Measurements from ENCODE around the gene HCN3.
"Not testable (repeated sequence)": the region's sequence is repeated elsewhere in the genome, so short reads cannot be mapped to it uniquely, and the experiment has no call there.

The HCN3 gene

DNA sequence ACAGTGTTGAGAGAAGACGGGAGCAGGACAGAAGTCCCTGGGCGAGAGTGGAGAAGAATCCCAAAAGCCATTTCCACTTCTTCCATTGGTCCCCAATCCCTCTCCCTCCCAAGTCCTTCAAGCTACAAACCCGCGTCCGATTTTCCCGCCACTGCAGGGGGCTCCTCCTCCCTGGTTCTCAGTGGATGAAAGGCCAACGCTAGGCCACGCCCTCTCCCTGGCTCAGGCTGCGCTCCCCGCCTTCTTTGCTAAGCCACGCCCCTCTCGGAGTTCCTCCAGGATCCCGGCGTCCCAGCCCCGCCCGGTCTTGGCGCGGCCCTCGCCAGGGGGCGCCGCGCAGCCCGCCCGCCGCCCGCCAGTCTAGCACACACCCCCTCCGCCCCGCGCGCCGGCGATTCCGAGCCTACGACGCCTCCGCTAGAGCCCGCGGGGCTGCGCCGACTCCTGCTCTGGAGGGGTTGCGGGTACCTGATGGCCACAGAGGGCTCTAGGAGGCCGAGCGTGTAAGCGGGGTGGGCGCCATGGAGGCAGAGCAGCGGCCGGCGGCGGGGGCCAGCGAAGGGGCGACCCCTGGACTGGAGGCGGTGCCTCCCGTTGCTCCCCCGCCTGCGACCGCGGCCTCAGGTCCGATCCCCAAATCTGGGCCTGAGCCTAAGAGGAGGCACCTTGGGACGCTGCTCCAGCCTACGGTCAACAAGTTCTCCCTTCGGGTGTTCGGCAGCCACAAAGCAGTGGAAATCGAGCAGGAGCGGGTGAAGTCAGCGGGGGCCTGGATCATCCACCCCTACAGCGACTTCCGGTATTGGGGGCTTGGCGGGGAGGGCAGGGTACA is at the start of gene HCN3:
HCN3 (plus strand) TSS at position 394 of the 832 bp plus-strand sequence; CDS start at position 522, 128 bp downstream.
- peak; percentile 87 to 95 for DNase-seq (ENCODE audit: low read depth in 1 of 2, low spot score in 1 of 2)

DNA sequence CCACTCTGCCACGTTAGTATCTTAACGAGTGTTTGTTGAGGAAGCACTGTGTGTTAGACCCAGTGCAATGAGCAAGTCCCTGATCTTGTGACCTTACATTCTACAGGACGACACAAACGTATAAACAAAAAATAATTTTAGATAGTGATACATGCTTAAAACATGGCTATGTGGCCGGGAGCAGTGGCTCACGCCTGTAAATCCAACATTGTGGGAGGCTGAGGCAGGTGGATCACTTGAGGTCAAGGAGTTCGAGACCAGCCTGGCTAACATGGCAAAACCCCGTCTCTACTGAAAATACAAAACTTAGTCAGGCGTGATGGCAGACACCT is 49.2 kb upstream of the HCN3 start:
- DNase-seq (ENCODE audit: low read depth in 1 of 2, low spot score in 1 of 2) = no peak

DNA sequence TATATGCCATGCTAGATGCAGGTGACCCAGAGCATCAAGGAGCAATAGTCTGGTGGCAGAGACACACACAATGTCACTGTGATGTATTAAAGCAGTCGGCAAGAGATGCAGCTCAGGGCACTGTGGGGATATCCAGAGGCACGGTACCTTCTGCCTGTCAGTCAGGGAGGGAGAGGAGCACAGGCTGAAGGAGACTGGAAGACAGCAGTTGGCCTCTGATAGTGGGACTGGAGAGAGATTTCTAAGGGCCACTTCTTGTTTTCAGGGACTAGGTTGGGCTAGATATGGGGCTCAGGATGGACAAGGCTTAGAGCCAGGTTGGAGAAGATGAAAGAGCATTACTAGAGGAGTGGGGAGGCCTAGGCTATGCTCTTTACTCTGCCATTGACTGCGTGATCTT is 46.0 kb upstream of the HCN3 start:
- not testable (repeated sequence) for DNase-seq (ENCODE audit: low read depth in 1 of 2, low spot score in 1 of 2)

DNA sequence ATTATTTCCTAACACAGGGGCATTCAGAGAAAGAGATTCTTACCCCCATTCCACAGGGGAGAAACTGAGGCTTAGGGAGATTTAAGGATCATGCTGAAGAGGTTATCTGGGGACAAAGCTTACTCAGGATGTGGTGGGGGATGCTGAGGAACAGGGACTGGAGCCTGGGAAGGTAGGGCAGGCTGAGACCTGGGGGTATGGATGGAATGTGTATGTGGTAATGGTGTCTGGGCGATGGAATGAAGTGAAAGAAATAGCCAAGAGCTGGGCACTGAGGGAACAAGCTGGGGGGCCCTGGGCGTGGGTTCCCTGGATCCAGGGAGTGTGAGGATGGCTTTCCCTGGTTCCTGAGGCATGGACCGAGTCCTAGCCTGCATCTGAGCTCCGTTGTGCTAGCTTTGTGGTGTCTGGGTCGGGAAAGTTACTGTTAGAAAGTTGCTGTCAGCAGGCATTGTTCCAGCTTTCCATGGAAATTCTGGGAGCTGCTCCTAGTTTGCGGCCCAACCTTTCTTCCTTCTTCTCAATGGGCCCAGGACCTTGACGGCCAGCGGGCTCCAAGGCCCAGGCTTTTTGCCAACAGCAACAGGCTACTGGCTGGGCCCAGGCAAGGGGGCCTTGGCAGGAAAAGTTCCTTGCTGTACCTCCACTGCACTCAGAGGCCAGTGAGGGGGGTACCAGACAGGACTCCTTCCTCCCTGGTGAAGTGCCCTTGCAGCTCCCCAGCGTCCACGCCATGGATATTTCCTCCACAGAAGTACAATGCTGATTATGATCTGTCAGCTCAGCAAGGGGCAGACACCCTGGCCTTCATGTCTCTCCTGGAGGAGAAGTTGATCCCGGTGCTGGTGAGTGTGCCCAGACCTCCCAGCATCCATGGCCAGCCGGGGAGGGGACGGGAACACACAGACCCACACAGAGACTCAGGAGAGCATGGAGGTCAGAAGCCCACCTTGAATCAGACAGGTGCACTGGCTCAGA is 45.0 kb upstream of the HCN3 start:
- not testable (repeated sequence) for DNase-seq (ENCODE audit: low read depth in 1 of 2, low spot score in 1 of 2)

DNA sequence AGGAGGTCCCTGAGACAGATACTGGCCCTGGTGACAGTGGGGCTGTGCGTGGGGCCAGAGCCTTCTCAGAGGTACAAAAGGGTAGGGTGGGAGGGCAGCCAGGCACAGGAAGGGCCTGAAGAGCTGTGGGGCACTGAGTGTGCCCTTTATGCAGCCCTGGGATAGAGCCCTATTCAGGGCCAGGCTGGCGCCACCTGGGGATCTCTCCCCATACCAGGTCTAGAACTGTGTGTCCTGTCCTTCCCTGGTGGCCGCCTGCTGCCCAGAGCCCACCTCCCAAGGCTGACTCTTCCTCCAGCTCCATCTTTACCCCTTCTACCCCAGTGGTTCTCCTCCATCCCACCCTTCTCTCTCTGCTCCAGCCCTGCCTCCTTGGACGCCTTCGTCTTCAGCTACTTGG is 43.8 kb upstream of the HCN3 start:
- DNase-seq (ENCODE audit: low read depth in 1 of 2, low spot score in 1 of 2) = not testable (repeated sequence)

DNA sequence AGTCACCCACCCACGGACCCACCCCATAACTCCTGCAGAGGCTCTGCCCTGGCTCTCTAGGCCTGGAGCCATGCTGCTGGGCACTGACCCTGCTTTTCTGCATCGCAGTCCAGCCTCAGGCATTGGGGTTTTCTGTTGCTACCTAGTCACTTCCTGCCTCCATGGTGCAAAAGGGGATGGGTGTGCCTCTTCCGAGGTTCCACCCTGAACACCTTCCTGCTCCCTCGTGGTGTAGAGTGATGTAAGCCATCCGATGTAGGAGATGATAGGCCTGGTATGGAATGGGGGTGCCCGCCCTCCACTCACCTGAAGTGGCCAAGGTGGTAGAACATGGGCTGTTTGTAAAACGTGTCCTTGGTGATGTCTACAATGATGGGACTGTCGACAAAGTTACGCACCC is 41.9 kb upstream of the HCN3 start:
- not testable (repeated sequence) for DNase-seq (ENCODE audit: low read depth in 1 of 2, low spot score in 1 of 2)

DNA sequence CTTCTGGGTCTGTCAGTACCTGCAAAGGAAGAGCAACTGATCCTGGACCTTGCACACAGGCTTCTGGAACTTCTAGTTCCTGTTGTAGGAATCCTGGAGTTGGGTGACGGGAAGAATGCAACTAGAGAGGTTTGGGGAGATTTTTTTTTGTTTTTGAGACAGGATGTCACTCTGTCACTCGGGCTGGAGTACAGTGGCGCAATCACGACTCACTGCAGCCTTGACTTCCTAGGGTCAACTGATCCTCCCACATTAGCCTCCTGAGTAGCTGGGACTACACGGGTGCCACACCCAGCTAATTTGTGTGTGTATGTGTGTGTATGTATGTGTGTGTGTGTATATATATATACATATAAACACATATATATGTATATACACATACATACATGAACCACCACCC is 40.8 kb upstream of the HCN3 start:
- DNase-seq (ENCODE audit: low read depth in 1 of 2, low spot score in 1 of 2) = no peak

DNA sequence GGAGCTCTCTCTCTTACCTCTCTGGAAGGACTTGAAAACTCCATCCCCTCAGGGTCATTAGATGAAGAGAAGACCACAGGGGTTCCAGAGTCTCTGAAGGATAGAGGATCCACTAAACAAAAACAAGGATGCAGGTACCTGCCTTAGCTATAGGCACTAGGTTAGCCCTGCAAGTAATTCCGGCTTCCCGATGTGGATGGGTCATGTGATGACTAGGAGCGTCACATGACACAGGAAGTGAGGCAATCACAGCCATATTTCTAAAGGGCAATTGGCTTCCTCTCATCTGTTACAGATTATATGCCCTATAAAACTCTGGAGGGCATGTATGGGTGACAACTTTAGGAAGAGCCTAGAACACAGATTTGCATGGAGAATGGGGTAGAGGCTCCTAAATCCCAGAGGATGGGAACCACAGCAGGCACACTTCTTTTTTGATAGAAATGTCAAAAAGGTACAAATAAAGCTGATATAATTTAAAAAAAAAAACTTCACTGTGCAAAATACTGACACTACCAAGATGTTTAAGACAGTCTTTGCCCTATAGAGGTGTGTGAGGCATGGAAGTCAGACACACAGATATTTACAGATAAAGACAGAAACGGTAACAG is 36.1 kb upstream of the HCN3 start:
- DNase-seq (ENCODE audit: low read depth in 1 of 2, low spot score in 1 of 2) = peak; percentile 13 to 64

DNA sequence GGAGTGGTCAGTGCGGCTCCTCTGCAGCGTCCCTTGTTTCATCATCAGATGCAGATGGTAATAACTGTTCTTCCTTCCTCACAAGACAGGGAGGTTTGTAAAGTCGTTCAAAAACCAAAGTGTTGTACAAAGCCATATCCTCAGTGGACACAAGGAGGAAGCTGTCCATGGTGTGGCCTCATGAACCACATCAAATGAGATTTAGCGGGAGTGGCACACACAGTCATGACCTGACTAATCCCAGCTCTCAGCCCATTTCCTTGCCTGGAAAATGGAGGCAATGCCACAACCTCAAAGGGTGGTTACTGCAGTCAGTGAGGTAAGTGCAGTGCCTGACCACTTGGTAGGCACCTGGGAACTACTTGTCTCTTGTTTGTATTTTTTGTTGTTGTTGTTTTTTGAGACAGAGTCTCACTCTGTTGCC is 35.4 kb upstream of the HCN3 start:
- no peak for DNase-seq (ENCODE audit: low read depth in 1 of 2, low spot score in 1 of 2)

DNA sequence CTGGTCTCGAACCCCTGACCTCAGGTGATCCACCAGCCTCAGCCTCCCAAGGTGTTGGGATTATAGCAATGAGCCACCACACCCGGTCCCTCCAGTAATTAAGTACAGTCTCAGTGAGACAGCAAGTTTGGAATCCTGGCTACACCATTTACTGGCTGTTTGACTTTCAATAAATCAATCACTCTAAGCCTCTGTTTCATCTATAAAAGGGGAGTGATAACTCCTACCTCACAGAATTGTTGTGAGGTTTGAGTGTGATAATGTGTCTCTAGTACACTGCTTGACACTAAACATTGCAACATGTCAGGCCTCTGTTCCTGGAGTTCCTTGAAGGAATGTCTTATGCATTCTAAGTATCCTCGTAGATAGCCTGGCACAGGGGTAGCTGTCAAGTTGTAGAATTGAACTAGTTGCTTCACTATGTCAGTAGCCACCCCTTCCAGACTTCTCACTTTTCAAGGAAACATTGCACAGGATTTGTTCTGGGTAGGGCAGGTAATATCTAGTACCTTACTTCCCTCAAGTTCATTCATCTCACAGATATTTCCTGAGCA is 34.4 kb upstream of the HCN3 start:
- DNase-seq (ENCODE audit: low read depth in 1 of 2, low spot score in 1 of 2) = no peak

DNA sequence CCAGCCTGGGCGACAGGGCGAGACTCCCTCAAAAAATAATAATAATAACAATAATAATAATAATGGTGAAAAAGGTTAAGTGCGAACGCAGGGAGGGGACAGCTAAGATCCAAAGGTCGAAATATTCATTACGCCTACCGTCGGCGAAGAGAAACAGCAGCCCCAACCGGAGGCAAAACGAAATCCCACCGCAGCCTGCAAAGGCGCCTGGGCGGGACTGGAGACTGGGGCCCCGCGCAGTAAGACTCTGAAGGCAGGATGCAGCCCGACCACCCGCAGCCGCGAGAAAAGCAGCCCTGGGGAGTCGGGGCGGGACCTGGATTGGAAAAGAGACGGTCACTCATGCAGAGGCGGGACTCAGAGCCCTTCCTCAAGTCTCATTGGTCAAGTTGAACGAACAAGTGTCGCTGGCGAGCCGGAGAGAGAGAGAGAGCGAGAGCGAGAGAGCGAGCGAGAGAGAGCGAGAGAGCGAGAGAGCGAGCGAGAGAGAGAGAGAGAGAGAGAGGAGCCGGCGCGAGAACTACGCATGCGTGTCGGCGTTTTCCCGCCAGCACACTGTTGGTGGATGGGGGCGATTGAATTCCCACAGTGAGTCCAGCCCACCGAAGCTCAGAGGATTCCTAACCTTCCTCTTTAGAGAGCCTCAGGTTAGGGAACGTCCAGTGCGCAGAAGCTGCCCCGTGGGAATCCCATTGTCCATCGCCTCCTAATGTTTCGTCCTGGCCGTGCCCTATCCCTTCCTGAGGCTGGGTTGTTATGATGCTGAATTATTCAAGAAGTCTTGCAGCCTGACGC is 32.7 kb upstream of the HCN3 start:
- DNase-seq (ENCODE audit: low read depth in 1 of 2, low spot score in 1 of 2) = peak; percentile 76 to 91

DNA sequence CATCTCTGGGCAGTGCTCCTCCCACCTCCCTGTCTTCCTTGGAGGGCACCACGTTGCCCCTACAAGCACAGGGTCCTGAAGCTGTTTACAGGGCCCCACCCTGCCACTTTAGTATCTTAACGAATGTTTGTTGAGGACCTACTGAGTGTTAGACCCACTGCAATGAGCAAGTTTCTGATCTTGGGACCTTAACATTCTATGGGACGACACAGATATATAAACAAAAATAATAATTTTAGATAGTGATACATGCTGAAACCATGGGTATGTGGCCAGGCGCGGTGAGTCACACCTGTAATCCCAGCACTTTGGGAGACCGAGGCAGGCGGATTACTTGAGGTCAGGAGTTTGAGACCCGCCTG is 32.1 kb upstream of the HCN3 start:
- no peak for DNase-seq (ENCODE audit: low read depth in 1 of 2, low spot score in 1 of 2)

DNA sequence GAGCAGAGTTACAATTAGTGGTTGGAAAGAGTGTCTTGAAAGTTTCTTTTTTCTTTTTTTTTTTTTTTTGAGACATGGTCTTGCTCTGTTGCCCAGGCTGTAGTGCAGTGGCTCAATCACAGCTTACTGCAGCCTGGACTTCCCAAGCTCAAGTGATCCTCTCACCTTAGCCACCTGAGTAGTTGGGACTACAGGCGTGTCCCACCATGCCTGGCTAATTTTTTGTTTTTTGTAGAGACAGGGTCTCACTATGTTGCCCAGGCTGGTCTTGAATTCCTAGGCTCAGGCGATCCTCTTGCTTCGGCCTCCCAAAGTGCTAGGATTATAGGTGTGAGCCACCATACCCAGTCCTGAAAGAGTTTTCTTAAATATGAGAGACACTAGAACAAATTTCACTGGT is 30.5 kb upstream of the HCN3 start:
- not testable (repeated sequence) for DNase-seq (ENCODE audit: low read depth in 1 of 2, low spot score in 1 of 2)

DNA sequence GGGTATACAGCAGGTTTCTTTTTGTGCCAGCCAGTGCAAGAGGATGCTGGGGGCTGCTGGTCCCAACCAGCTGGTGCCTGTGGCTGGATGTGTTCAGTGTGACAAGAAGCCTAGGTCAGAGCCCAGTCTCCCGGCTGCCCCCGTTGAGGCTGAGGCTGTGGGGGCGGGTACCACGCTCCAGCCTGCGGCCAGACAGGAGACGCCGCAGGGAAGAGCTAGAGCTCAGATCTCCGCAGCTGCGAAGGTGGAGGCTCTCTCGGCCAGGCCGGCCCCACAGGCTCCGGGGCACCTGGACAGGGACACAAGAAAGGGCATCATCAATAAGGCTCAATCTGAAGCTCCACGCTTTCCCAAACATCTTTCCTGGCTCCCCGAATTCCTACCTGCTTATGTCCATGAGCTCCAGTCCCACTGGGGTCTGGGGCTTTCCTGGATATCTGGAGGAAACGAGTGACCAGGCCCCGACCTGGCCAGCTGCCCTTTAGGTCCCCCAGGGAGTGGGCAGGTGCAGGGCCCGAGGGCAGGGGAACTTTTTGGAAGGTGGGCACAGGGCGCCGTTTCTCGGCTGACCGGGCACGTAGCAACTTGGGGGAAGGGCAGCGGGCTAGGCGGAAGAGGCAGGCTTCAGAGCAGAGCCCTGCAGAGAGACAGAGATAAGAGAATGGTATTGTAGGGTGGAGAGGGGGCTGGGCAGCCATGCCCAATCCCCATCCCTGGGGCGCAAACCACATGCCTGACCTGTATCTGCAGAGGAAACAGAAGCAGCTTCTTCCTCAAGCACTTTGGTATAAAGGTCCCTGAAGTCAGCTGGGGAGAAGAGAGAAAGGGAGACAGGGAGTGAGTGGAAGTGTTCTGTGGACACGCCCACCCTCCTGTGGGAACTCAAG is 29.4 kb upstream of the HCN3 start:
- DNase-seq (ENCODE audit: low read depth in 1 of 2, low spot score in 1 of 2) = no peak

DNA sequence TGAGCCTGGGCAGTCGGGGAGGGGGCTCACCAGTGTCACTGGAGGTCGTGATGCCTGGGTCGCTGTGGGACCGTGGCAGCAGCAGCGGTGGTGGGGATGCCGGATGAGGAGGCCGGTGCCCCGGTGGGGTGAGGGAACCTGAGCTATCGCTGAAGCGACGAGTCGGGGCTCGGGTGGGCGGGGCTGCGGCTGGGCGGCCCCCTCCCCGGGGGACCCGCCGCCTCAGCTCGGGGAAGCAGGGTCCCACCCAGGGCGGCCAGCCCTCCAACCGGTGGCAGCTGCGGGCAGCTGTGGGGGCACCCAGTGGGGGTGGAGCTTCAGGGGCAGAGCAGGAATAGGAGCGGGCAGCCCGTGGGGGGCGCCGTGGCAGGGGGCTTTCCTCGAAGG is 27.0 kb upstream of the HCN3 start:
- no peak for DNase-seq (ENCODE audit: low read depth in 1 of 2, low spot score in 1 of 2)

DNA sequence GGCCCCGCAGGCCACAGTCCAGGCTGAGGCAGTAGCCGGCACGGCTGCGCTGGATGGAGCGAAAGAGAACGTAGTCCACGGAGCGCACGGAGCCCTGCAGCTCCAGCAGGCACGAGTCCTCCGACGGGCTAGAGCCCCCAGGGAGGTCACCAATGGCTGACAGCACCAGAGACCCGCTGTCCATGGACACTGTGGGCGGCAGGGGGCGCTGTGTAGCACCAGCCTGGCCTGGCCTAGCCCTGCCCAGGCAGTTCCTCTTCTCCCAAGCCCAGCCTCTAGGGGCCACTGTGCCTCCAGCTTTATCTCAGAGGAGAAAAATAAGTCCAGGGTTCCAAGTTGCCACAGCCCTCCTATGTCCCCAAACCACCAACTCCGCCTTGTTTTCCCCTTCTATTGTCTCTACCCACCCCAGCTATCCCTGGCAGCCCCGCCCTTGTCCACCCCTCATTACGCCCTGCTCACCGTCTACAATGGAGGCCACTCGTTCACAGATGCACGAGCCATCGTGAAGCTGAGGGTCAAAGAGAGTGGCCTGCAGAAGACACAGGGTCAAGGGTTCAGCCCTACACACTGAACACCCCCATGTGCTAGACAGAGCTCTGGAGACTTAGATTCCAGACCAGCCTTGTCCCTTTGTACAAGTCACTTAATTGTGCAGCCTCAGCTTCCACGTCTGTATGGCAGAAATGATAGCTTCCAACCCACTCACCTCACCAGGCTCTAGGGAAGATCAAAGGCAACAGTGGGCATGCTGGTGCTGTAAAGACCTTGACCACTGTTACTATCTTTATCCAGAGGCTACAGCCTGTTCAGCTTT is 26.4 kb upstream of the HCN3 start:
- DNase-seq (ENCODE audit: low read depth in 1 of 2, low spot score in 1 of 2) = peak; percentile 92 to 96

DNA sequence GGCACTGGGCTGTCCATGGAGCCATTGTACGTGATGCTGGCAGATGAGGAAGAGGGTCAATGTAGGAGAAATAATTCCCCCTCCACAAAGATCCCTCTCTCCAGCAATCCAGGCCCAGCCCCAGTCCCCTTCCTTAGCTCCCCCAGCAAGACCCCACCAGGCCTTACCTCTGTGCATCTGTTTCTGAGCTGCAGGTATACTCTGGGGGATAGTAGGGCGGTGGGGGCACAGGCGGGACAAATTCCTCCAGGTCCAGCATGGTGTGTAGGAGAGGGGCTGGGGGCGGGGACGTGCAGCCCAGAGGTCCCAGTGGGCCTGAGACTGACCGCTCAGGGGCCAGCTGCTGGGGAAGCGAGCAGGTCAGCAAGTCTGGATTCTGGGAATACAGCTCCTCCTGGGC is 25.7 kb upstream of the HCN3 start:
- DNase-seq (ENCODE audit: low read depth in 1 of 2, low spot score in 1 of 2) = no peak

DNA sequence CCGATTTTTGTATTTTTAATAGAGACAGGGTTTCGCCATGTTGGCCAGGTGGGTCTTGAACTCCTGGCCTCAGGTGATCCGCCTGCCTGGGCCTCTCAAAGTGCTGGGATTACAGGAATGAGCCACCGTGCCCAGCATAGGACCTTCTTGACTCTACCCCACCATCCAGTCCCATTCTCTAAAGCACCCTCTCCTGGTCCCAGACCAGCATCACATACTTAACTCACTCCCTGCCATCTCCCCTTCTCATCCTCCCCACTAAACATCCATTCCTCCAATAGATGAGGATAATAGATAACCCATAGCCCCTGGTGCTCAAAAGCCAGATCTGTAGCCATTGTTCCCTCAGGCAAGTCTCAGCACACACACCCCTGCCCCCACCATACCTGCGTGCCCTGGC is 24.1 kb upstream of the HCN3 start:
- DNase-seq (ENCODE audit: low read depth in 1 of 2, low spot score in 1 of 2) = no peak

DNA sequence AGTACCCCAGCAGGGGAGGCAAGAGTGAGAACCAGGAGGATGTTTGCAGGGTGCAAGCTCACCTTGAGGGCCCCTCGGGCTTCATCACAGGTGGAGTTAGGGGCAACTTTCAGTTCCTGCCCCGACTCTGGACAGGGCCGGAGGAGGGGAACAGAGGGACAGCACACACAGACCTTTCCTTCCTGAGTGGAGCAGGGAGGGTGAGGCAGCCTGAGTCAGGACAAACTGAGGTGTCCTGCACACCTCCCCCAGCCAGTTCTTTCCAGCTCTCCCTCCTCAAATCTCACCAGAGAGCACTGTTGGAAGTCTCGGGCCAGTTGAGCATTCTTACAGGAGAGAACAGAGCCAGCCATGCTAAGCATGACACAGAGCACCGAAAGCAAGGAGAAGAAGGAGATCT is 23.5 kb upstream of the HCN3 start:
- DNase-seq (ENCODE audit: low read depth in 1 of 2, low spot score in 1 of 2) = no peak
